Mesendoderm (in vitro differentiated cells): ENCODE measurements around the gene TUBA4B.

ENCODE experiments used
- DNase-seq: peaks from one replicate; pipeline ENCODE4 v3.0.0; 2013
- H2AK5ac ChIP-seq: 2 replicates; pipeline ENCODE4 v1.6.1; 2013; ENCODE audit warnings: low read length, inconsistent platforms
- H2BK120ac ChIP-seq: 2 replicates; pipeline ENCODE4 v1.6.1; 2013; ENCODE audit warnings: low read depth, mild to moderate bottlenecking, low read length, moderate library complexity, mixed read lengths
- H2BK15ac ChIP-seq: replicated peaks from 2 replicates; pipeline ENCODE4 v1.6.1; 2013; ENCODE audit warnings: low read depth, mild to moderate bottlenecking, moderate library complexity
- H2BK5ac ChIP-seq: 2 replicates; pipeline ENCODE4 v1.6.1; 2013; ENCODE audit warnings: low read length, inconsistent platforms
- H3K18ac ChIP-seq: 2 replicates; pipeline ENCODE4 v1.6.1; 2013; ENCODE audit warnings: mild to moderate bottlenecking, low read length, mixed read lengths
- H3K23ac ChIP-seq: one replicate; pipeline ENCODE4 v1.6.1; 2013; ENCODE audit warnings: low read length
- H3K27ac ChIP-seq: 2 replicates; pipeline ENCODE4 v1.5.1; 2013; ENCODE audit warnings: low read depth, mild to moderate bottlenecking, inconsistent platforms, low read length, moderate library complexity
- H3K27me3 ChIP-seq: 2 replicates; pipeline ENCODE4 v1.6.1; 2013; ENCODE audit warnings: low read length, control low read depth, mild to moderate bottlenecking, inconsistent platforms; ENCODE audit not compliant: insufficient read depth, poor library complexity
- H3K36me3 ChIP-seq: 2 replicates; pipeline ENCODE4 v1.6.1; 2013; ENCODE audit warnings: low read length, inconsistent platforms; ENCODE audit not compliant: control insufficient read depth, insufficient read depth
- H3K4ac ChIP-seq: one replicate; pipeline ENCODE4 v1.6.1; 2013; ENCODE audit warnings: low read depth, mild to moderate bottlenecking, low read length, moderate library complexity
- H3K4me1 ChIP-seq: 2 replicates; pipeline ENCODE4 v1.6.1; 2013; ENCODE audit warnings: low read depth, low read length, inconsistent platforms; ENCODE audit not compliant: control insufficient read depth
- H3K4me2 ChIP-seq: 2 replicates; pipeline ENCODE4 v1.6.1; 2013; ENCODE audit warnings: low read length
- H3K4me3 ChIP-seq: 2 replicates; pipeline ENCODE4 v1.5.1; 2013; ENCODE audit warnings: mild to moderate bottlenecking, low read length
- H3K56ac ChIP-seq: one replicate; pipeline ENCODE4 v1.6.1; 2013; ENCODE audit warnings: low read length
- H3K79me1 ChIP-seq: 2 replicates; pipeline ENCODE4 v1.6.1; 2013; ENCODE audit warnings: low read length, inconsistent platforms
- H3K79me2 ChIP-seq: 2 replicates; pipeline ENCODE4 v1.6.1; 2013; ENCODE audit warnings: mild to moderate bottlenecking, low read length; ENCODE audit not compliant: control insufficient read depth, insufficient read depth
- H3K9ac ChIP-seq: 2 replicates; pipeline ENCODE4 v1.6.1; 2013; ENCODE audit warnings: low read length, inconsistent platforms
- H4K5ac ChIP-seq: one replicate; pipeline ENCODE4 v1.6.1; 2013; ENCODE audit warnings: low read length
- H4K8ac ChIP-seq: one replicate; pipeline ENCODE4 v1.6.1; 2013; ENCODE audit warnings: low read depth, mild to moderate bottlenecking, control low read depth, low read length, moderate library complexity
- WGBS: extraction: QIAGEN DNeasy Blood & Tissue Kit; methylation state at CpG from one replicate; pipeline ENCODE4 v1.1.7; 2013; ENCODE audit warnings: low lambda C conversion rate, missing lambda C conversion rate; ENCODE audit not compliant: insufficient coverage; ENCODE audit errors: extremely low coverage; 5-methylcytosine and 5-hydroxymethylcytosine counted together

The TUBA4B gene

GRCh38 chr2:219213026-219213415 lies 40.0 kb upstream of the TUBA4B start:
- H3K79me2 ChIP-seq: no peaks in the 10 kb centered on the region
- H3K27ac ChIP-seq: no peak overlapping the region
- H3K79me1 ChIP-seq: peaks cover 6% of the 10 kb centered on the region
- H3K4ac ChIP-seq: no peak overlapping the region
- H2AK5ac ChIP-seq: no peak overlapping the region
- no peak overlapping the region for H3K4me2 ChIP-seq
- H3K23ac ChIP-seq: no peak overlapping the region
- no peak overlapping the region for H2BK15ac ChIP-seq
- no peak overlapping the region for H2BK120ac ChIP-seq
- H3K36me3 ChIP-seq: peaks cover 4% of the 10 kb centered on the region
- H4K5ac ChIP-seq: no peak overlapping the region
- no peak overlapping the region for H3K18ac ChIP-seq
- H4K8ac ChIP-seq: no peak overlapping the region
- no peaks in the 10 kb centered on the region for H3K27me3 ChIP-seq
- peaks cover 2% of the 10 kb centered on the region for H3K4me1 ChIP-seq
- H2BK5ac ChIP-seq: no peak overlapping the region
- WGBS: no CpG with 5 or more reads among the region's 8 CpGs
- H3K4me3 ChIP-seq: no peak overlapping the region
- H3K56ac ChIP-seq: no peak overlapping the region
- no peak for DNase-seq
- no peak overlapping the region for H3K9ac ChIP-seq

- H3K79me1 ChIP-seq: peaks cover 6% of the 10 kb centered on the region
- no peak overlapping the region for H2BK120ac ChIP-seq
- H2AK5ac ChIP-seq: no peak overlapping the region
- no peak overlapping the region for H3K27ac ChIP-seq
- DNase-seq: no peak
- H3K4me1 ChIP-seq: peaks cover 2% of the 10 kb centered on the region
- H3K4me3 ChIP-seq: no peak overlapping the region
- H2BK5ac ChIP-seq: no peak overlapping the region
- H3K56ac ChIP-seq: no peak overlapping the region
- no peak overlapping the region for H3K4ac ChIP-seq
- H3K4me2 ChIP-seq: no peak overlapping the region
- no peaks in the 10 kb centered on the region for H3K79me2 ChIP-seq
- no peak overlapping the region for H2BK15ac ChIP-seq
- no peak overlapping the region for H3K9ac ChIP-seq
- peaks cover 4% of the 10 kb centered on the region for H3K36me3 ChIP-seq
- H4K8ac ChIP-seq: no peak overlapping the region
- H3K18ac ChIP-seq: no peak overlapping the region
- no peak overlapping the region for H4K5ac ChIP-seq
- no CpG with 5 or more reads among the region's 10 CpGs for WGBS
- H3K23ac ChIP-seq: no peak overlapping the region
- H3K27me3 ChIP-seq: no peaks in the 10 kb centered on the region
These were observed 39.5 kb upstream of the TUBA4B start for GRCh38 chr2:219213486-219214071.

- Histone ChIP-seq H3K36me3 (peaks cover 4% of the 10 kb centered on the region), H3K4me2 (no peak overlapping the region)
- WGBS: no CpG with 5 or more reads among the region's 15 CpGs
These were observed 38.9 kb upstream of the TUBA4B start for GRCh38 chr2:219214141-219214540.

GRCh38 chr2:219214786-219215185 lies 38.3 kb upstream of the TUBA4B start:
- H3K79me1 ChIP-seq: peaks cover 6% of the 10 kb centered on the region
- H3K36me3 ChIP-seq: peaks cover 4% of the 10 kb centered on the region
- H3K4me2 ChIP-seq: no peak overlapping the region
- H3K56ac ChIP-seq: no peak overlapping the region
- H3K27ac ChIP-seq: no peak overlapping the region
- H3K9ac ChIP-seq: no peak overlapping the region
- H3K18ac ChIP-seq: no peak overlapping the region
- H3K4me1 ChIP-seq: peaks cover 2% of the 10 kb centered on the region
- no peaks in the 10 kb centered on the region for H3K79me2 ChIP-seq
- no peak overlapping the region for H2BK5ac ChIP-seq
- no peak overlapping the region for H2BK120ac ChIP-seq
- no peak overlapping the region for H3K4me3 ChIP-seq
- H4K5ac ChIP-seq: no peak overlapping the region
- no peak overlapping the region for H2BK15ac ChIP-seq
- no peaks in the 10 kb centered on the region for H3K27me3 ChIP-seq
- H2AK5ac ChIP-seq: no peak overlapping the region
- DNase-seq: no peak
- no peak overlapping the region for H3K4ac ChIP-seq
- no CpG with 5 or more reads among the region's 6 CpGs for WGBS
- H3K23ac ChIP-seq: no peak overlapping the region
- H4K8ac ChIP-seq: no peak overlapping the region

More at GRCh38 chr2:219214141-219214540, 38.9 kb upstream of the TUBA4B start:
- H2AK5ac ChIP-seq: no peak overlapping the region
- H3K27me3 ChIP-seq: no peaks in the 10 kb centered on the region
- no peak overlapping the region for H2BK5ac ChIP-seq
- H3K27ac ChIP-seq: no peak overlapping the region
- DNase-seq: no peak
- peaks cover 6% of the 10 kb centered on the region for H3K79me1 ChIP-seq
- no peak overlapping the region for H3K56ac ChIP-seq
- no peaks in the 10 kb centered on the region for H3K79me2 ChIP-seq
- peaks cover 2% of the 10 kb centered on the region for H3K4me1 ChIP-seq
- H4K8ac ChIP-seq: no peak overlapping the region
- H3K4ac ChIP-seq: no peak overlapping the region
- no peak overlapping the region for H4K5ac ChIP-seq
- no peak overlapping the region for H2BK15ac ChIP-seq
- no peak overlapping the region for H3K9ac ChIP-seq
- H2BK120ac ChIP-seq: no peak overlapping the region
- no peak overlapping the region for H3K4me3 ChIP-seq
- no peak overlapping the region for H3K23ac ChIP-seq
- no peak overlapping the region for H3K18ac ChIP-seq

GRCh38 chr2:219215871-219216534 lies 37.0 kb upstream of the TUBA4B start:
- Histone ChIP-seq H3K4me1 (peaks cover 2% of the 10 kb centered on the region), H3K79me1 (peaks cover 6% of the 10 kb centered on the region), H2AK5ac (no peak overlapping the region), H3K23ac (no peak overlapping the region), H2BK15ac (no peak overlapping the region), H4K8ac (no peak overlapping the region), H3K4me2 (no peak overlapping the region), H2BK120ac (no peak overlapping the region), H3K79me2 (no peaks in the 10 kb centered on the region), H3K27ac (no peak overlapping the region), H3K56ac (peak overlapping the region; percentile 38), H2BK5ac (no peak overlapping the region), H3K27me3 (no peaks in the 10 kb centered on the region), H3K36me3 (peaks cover 4% of the 10 kb centered on the region), H4K5ac (no peak overlapping the region), H3K18ac (no peak overlapping the region), H3K4ac (no peak overlapping the region), H3K9ac (no peak overlapping the region), H3K4me3 (no peak overlapping the region)
- WGBS: no CpG with 5 or more reads among the region's 27 CpGs
- peak; percentile 50 for DNase-seq

GRCh38 chr2:219216535-219216915 lies 36.5 kb upstream of the TUBA4B start:
- Histone ChIP-seq H3K4me1 (peaks cover 2% of the 10 kb centered on the region), H3K4me3 (no peak overlapping the region), H2AK5ac (no peak overlapping the region), H4K8ac (no peak overlapping the region), H4K5ac (no peak overlapping the region), H3K36me3 (peaks cover 4% of the 10 kb centered on the region), H3K4ac (no peak overlapping the region), H3K79me1 (peaks cover 6% of the 10 kb centered on the region), H3K23ac (no peak overlapping the region), H3K9ac (no peak overlapping the region), H3K56ac (no peak overlapping the region), H3K27me3 (no peaks in the 10 kb centered on the region), H3K4me2 (no peak overlapping the region), H2BK120ac (no peak overlapping the region), H3K79me2 (no peaks in the 10 kb centered on the region), H2BK15ac (no peak overlapping the region), H3K18ac (no peak overlapping the region), H3K27ac (no peak overlapping the region), H2BK5ac (no peak overlapping the region)
- DNase-seq: no peak
- WGBS: no CpG with 5 or more reads among the region's 6 CpGs
